Activated CD4-positive, CD25-positive, alpha-beta regulatory T cell treated with anti-CD3 and anti-CD28 coated beads, Interleukin-2, amount 50 U/mL, for 24 hours (primary cell): ENCODE results near the gene SPSB1.

Experiments used
- ATAC-seq, 2 donors: fragments of 150-1000 bp; cut with Tn5 transposase; one replicate each; pipeline ENCODE4 v1.10.0; 2021; ENCODE audit warnings: mild to moderate bottlenecking in 1 of 2, moderate library complexity in 1 of 2

SPSB1 gene

GRCh38 chr1:9346566-9346965 lies 53.9 kb downstream of the SPSB1 start:
- no peak for ATAC-seq

- no peak for ATAC-seq
Observed at GRCh38 chr1:9347095-9347850, 54.6 kb downstream of the SPSB1 start.

GRCh38 chr1:9349331-9349851 lies 56.7 kb downstream of the SPSB1 start:
- no peak for ATAC-seq

- no peak for ATAC-seq
Observed at GRCh38 chr1:9350013-9350908, 57.6 kb downstream of the SPSB1 start.

GRCh38 chr1:9350960-9351359 lies 58.3 kb downstream of the SPSB1 start:
- ATAC-seq = no peak

GRCh38 chr1:9351654-9352271 lies 59.1 kb downstream of the SPSB1 start:
- no peak for ATAC-seq

- ATAC-seq = no peak
Observed at GRCh38 chr1:9352377-9353134, 59.9 kb downstream of the SPSB1 start.

- no peak for ATAC-seq
Observed at GRCh38 chr1:9355503-9355902, 62.8 kb downstream of the SPSB1 start.

- no peak for ATAC-seq
Observed at GRCh38 chr1:9356021-9356420, 63.3 kb downstream of the SPSB1 start.

- ATAC-seq = no peak
Observed at GRCh38 chr1:9356829-9357466, 64.3 kb downstream of the SPSB1 start.

- ATAC-seq = no peak
Observed at GRCh38 chr1:9357958-9358357, 65.3 kb downstream of the SPSB1 start.

- no peak for ATAC-seq
Observed at GRCh38 chr1:9360371-9361064, 67.8 kb downstream of the SPSB1 start.

GRCh38 chr1:9361630-9362260 lies 69.1 kb downstream of the SPSB1 start:
- ATAC-seq = no peak

GRCh38 chr1:9362488-9362887 lies 69.8 kb downstream of the SPSB1 start:
- ATAC-seq = no peak

- no peak for ATAC-seq
Observed at GRCh38 chr1:9363061-9363471, 70.4 kb downstream of the SPSB1 start.

GRCh38 chr1:9366298-9366697 lies 73.6 kb downstream of the SPSB1 start:
- no peak for ATAC-seq

- ATAC-seq = no peak
Observed at GRCh38 chr1:9366943-9367780, 74.5 kb downstream of the SPSB1 start.

GRCh38 chr1:9367806-9368205 lies 75.1 kb downstream of the SPSB1 start:
- no peak for ATAC-seq

GRCh38 chr1:9368356-9368755 lies 75.7 kb downstream of the SPSB1 start:
- no peak for ATAC-seq
